Measurements from ENCODE around the gene HAPLN2.
A peak's percentile ranks its signal among the peaks of the same experiment; 100 is the strongest.

HAPLN2 gene

DNA sequence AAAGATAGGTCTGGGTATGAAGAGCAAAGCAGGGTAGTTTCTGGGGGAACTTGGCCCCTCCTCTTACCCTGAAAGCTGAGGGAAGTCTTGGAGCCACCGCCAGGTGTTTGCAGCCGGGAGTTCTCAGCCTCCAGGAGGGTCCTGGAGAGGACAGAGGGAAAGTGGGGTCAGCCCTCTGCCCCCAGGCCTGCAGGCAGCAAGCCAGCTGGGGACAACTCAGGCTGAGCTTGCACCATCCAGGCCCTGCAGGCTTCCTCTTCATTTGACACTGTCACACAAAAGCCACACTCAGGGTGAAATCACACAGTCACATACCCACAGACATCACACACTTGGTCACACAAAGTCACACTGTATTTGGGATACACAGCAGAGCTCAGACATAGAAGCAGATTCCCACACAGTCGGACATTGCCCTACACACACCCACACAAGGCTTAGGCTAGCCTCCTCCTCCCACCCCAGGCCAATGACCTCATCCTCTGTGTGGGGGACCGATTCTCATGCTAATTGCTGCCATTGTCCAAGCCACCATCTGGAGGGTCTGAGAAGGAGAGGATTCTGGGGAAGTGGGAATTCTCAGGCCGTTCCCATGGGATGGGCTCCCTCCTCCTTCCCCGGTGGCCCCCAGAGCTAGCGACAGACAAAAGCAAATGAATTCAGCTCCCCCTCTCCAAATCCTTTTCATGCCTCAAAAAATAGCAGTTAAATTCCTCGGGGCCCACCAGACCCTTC lies 54.3 kb downstream of the HAPLN2 start (continued):
- TF ChIP-seq, protein P1, sequence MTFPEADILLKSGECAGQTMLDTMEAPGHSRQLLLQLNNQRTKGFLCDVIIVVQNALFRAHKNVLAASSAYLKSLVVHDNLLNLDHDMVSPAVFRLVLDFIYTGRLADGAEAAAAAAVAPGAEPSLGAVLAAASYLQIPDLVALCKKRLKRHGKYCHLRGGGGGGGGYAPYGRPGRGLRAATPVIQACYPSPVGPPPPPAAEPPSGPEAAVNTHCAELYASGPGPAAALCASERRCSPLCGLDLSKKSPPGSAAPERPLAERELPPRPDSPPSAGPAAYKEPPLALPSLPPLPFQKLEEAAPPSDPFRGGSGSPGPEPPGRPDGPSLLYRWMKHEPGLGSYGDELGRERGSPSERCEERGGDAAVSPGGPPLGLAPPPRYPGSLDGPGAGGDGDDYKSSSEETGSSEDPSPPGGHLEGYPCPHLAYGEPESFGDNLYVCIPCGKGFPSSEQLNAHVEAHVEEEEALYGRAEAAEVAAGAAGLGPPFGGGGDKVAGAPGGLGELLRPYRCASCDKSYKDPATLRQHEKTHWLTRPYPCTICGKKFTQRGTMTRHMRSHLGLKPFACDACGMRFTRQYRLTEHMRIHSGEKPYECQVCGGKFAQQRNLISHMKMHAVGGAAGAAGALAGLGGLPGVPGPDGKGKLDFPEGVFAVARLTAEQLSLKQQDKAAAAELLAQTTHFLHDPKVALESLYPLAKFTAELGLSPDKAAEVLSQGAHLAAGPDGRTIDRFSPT (tag by site-specific recombination; IDR thresholded peaks at IDR 0.05) = no peak
- TF ChIP-seq ZNF19 (tag by site-specific recombination; IDR thresholded peaks at IDR 0.05; ENCODE audit: low read depth) = no peak
- TF ChIP-seq SP7 (tag by site-specific recombination; IDR thresholded peaks at IDR 0.05) = 0 out of 2 replicates have a peak, but pooled peaks have one; percentile 31
- 0 out of 2 replicates have a peak, but pooled peaks have one; percentile 33 for TF ChIP-seq ZBTB21 (tag by site-specific recombination; IDR thresholded peaks at IDR 0.05)
- TF ChIP-seq ZNF639 (tag by site-specific recombination; IDR thresholded peaks at IDR 0.05) = no peak
- no peak for TF ChIP-seq BCL11A (tag by site-specific recombination; IDR thresholded peaks at IDR 0.05; ENCODE audit: low read depth)
- no peak for TF ChIP-seq ZNF2 (tag by site-specific recombination; IDR thresholded peaks at IDR 0.05)
- no peak for TF ChIP-seq ZNF211 (tag by site-specific recombination; IDR thresholded peaks at IDR 0.05; ENCODE audit: low read depth)
- TF ChIP-seq ZNF221 (tag by site-specific recombination; IDR thresholded peaks at IDR 0.05; ENCODE audit: borderline replicate concordance) = no peak
- TF ChIP-seq ZNF626 (tag by site-specific recombination; IDR thresholded peaks at IDR 0.05) = no peak
- TF ChIP-seq KLF7 (tag by site-specific recombination; IDR thresholded peaks at IDR 0.05; ENCODE audit: borderline replicate concordance) = no peak
- TF ChIP-seq ZNF202 (tag by site-specific recombination; IDR thresholded peaks at IDR 0.05; ENCODE audit: borderline replicate concordance) = no peak
- TF ChIP-seq ZNF585B (tag by site-specific recombination; IDR thresholded peaks at IDR 0.05) = no peak
- TF ChIP-seq ZNF621 (tag by site-specific recombination; IDR thresholded peaks at IDR 0.05) = no peak
- no peak for TF ChIP-seq ZNF704 (tag by site-specific recombination; IDR thresholded peaks at IDR 0.05)
- TF ChIP-seq KLF1 (tag by site-specific recombination; IDR thresholded peaks at IDR 0.05) = no peak
- no peak for TF ChIP-seq ZFP3 (tag by site-specific recombination; IDR thresholded peaks at IDR 0.05; ENCODE audit: low read depth)
- TF ChIP-seq PBX3 (CRISPR knock-in tag; IDR thresholded peaks at IDR 0.05) = no peak
- no peak for TF ChIP-seq ZSCAN16 (tag by site-specific recombination; IDR thresholded peaks at IDR 0.05)
- TF ChIP-seq ZNF404 (tag by site-specific recombination; IDR thresholded peaks at IDR 0.05) = no peak
- TF ChIP-seq CTCF (tag by site-specific recombination; IDR thresholded peaks at IDR 0.05) = no peak
- TF ChIP-seq KLF10 (tag by site-specific recombination; IDR thresholded peaks at IDR 0.05) = no peak
- no peak for TF ChIP-seq ZBTB20 (tag by site-specific recombination; IDR thresholded peaks at IDR 0.05)
- TF ChIP-seq FEZF1 (tag by site-specific recombination; IDR thresholded peaks at IDR 0.05) = no peak
- no peak for TF ChIP-seq ZNF677 (tag by site-specific recombination; IDR thresholded peaks at IDR 0.05)
- TF ChIP-seq ZBTB49 (tag by site-specific recombination; IDR thresholded peaks at IDR 0.05; ENCODE audit: low read depth) = no peak
- TF ChIP-seq ZNF560 (tag by site-specific recombination; IDR thresholded peaks at IDR 0.05; ENCODE audit: borderline replicate concordance) = no peak
- TF ChIP-seq ZNF394 (tag by site-specific recombination; IDR thresholded peaks at IDR 0.05; ENCODE audit: borderline replicate concordance) = no peak
- no peak for TF ChIP-seq HOXD13 (CRISPR knock-in tag; IDR thresholded peaks at IDR 0.05; ENCODE audit: borderline replicate concordance)
- TF ChIP-seq ZNF843 (tag by site-specific recombination; IDR thresholded peaks at IDR 0.05) = no peak
- TF ChIP-seq ZNF629 (tag by site-specific recombination; IDR thresholded peaks at IDR 0.05) = peak; percentile 69
